H1 (cell line): ENCODE measurements around the gene HIBADH. TPM values are rescaled to one million over a fixed set of nuclear protein-coding genes. Genes with fewer than 3 reads are reported as not detected.

Source experiments
- CTCF ChIA-PET: fragments of 300-600 bp; sonication (Branson Sonifier 250); formaldehyde crosslinking; loops from one replicate; lab custom pipeline; 2021; ENCODE audit not compliant: partially characterized antibody; lab: Charles Lee
- POLR2A ChIA-PET: fragments of 300-600 bp; sonication (Branson Sonifier 250); formaldehyde crosslinking; loops from one replicate; lab custom pipeline; 2021; ENCODE audit warnings: inconsistent platforms; ENCODE audit not compliant: partially characterized antibody; lab: Charles Lee
- DNase-seq, 2 experiments: peaks; one replicate each; pipeline versions ENCODE4 v3.0.0 to v3.0.0-alpha.2; 2010 to 2022; ENCODE audit warnings: low spot score in 2 of 2, low read depth in 1 of 2, mixed read lengths in 1 of 2
- FAIRE-seq: peaks from 2 replicates; lab custom pipeline; 2011; peaks lifted over from hg19 to GRCh38; lab: Jason Lieb, UNC
- H2AFZ ChIP-seq: 2 replicates; pipeline ENCODE4 v1.8.1; 2012; ENCODE audit warnings: low read length, inconsistent platforms
- H2AK5ac ChIP-seq: 2 replicates; pipeline ENCODE4 v1.6.1; 2013; ENCODE audit warnings: low read depth, low read length
- H2BK120ac ChIP-seq: replicated peaks from 2 replicates; pipeline ENCODE3; 2013; ENCODE audit warnings: low read depth, low read length, inconsistent platforms
- H2BK12ac ChIP-seq: 2 replicates; pipeline ENCODE4 v1.6.1; 2013; ENCODE audit warnings: low read depth, low read length
- H2BK15ac ChIP-seq: 2 replicates; pipeline ENCODE4 v1.6.1; 2013; ENCODE audit warnings: low read length
- H2BK20ac ChIP-seq: 2 replicates; pipeline ENCODE4 v1.6.1; 2013; ENCODE audit warnings: low read length
- H2BK5ac ChIP-seq: 2 replicates; pipeline ENCODE4 v1.6.1; 2013; ENCODE audit warnings: low read depth, low read length
- H3K14ac ChIP-seq: 2 replicates; pipeline ENCODE4 v1.6.1; 2013; ENCODE audit warnings: inconsistent platforms; ENCODE audit not compliant: insufficient read length
- H3K18ac ChIP-seq: 2 replicates; pipeline ENCODE4 v1.6.1; 2013; ENCODE audit warnings: low read length; ENCODE audit errors: extremely low read depth
- H3K23ac ChIP-seq: 2 replicates; pipeline ENCODE4 v1.6.1; 2013; ENCODE audit warnings: inconsistent platforms; ENCODE audit not compliant: insufficient read length
- H3K23me2 ChIP-seq: 2 replicates; pipeline ENCODE4 v1.6.1; 2013; ENCODE audit warnings: low read depth, low read length
- H3K27ac ChIP-seq: 2 replicates; pipeline ENCODE4 v1.6.1; 2011; ENCODE audit warnings: low read depth, low read length, inconsistent platforms
- H3K27me3 ChIP-seq, 4 experiments: replicated peaks in 1 of 4; 1 replicate in 1 of 4; 2 replicates in 3 of 4; pipeline versions ENCODE4 v1.6.1 to v1.8.1; 2011 to 2013; ENCODE audit warnings: low read length in 3 of 4, mild to moderate bottlenecking in 3 of 4, inconsistent platforms in 2 of 4, mixed read lengths in 2 of 4, moderate library complexity in 1 of 4; ENCODE audit not compliant: control insufficient read depth in 3 of 4, insufficient read depth in 3 of 4; ENCODE audit errors: extremely low read depth in 1 of 4
- H3K36me3 ChIP-seq, 4 experiments: 2 replicates each; pipeline versions ENCODE4 v1.6.1 to v1.8.1; 2011 to 2013; ENCODE audit warnings: mild to moderate bottlenecking in 4 of 4, low read length in 3 of 4, moderate library complexity in 2 of 4, control low read depth in 1 of 4, inconsistent platforms in 1 of 4; ENCODE audit not compliant: insufficient read depth in 4 of 4, control insufficient read depth in 2 of 4
- H3K4ac ChIP-seq: replicated peaks from 2 replicates; pipeline ENCODE3; 2013; ENCODE audit warnings: low read length, low read depth, mixed read lengths, inconsistent platforms; ENCODE audit not compliant: insufficient read length
- H3K4me1 ChIP-seq, 4 experiments: replicated peaks in 1 of 4; 1 replicate in 1 of 4; 2 replicates in 3 of 4; pipeline versions ENCODE4 v1.6.1 to v1.8.1; 2011 to 2013; ENCODE audit warnings: low read length in 3 of 4, inconsistent platforms in 2 of 4, mixed read lengths in 1 of 4; ENCODE audit not compliant: insufficient read depth in 4 of 4, control insufficient read depth in 3 of 4
- H3K4me2 ChIP-seq, 2 experiments: 2 replicates each; pipeline versions ENCODE4 v1.6.1 to v1.8.1; 2011 to 2013; ENCODE audit warnings: low read depth in 2 of 2, low read length in 2 of 2, control low read depth in 1 of 2, inconsistent platforms in 1 of 2, mild to moderate bottlenecking in 1 of 2; ENCODE audit not compliant: insufficient read depth in 1 of 2
- H3K4me3 ChIP-seq, 4 experiments: fragments of 200-600, 300-600 bp in 1 of 4; sonication (generic), shearing (Covaris generic), sonication (Bioruptor Twin) in 1 of 4; 2 replicates each; pipeline versions ENCODE4 v1.5.1 to v1.8.1; 2011 to 2016; ENCODE audit warnings: low read length in 4 of 4, low read depth in 3 of 4, control low read depth in 2 of 4, inconsistent platforms in 2 of 4, mild to moderate bottlenecking in 2 of 4, mixed read lengths in 1 of 4, moderate library complexity in 1 of 4; ENCODE audit not compliant: insufficient read depth in 2 of 4; ENCODE audit errors: extremely low read depth in 1 of 4
- H3K56ac ChIP-seq: replicated peaks from 2 replicates; pipeline ENCODE3; 2013; ENCODE audit warnings: low read depth, mild to moderate bottlenecking, mixed read lengths, low read length, inconsistent platforms; ENCODE audit not compliant: insufficient read length
- H3K79me1 ChIP-seq: 2 replicates; pipeline ENCODE4 v1.6.1; 2013; ENCODE audit warnings: low read depth, low read length, control low read depth
- H3K79me2 ChIP-seq, 2 experiments: 2 replicates each; pipeline versions ENCODE4 v1.6.1 to v1.8.1; 2012 to 2013; ENCODE audit warnings: low read length in 2 of 2, mild to moderate bottlenecking in 2 of 2, inconsistent platforms in 1 of 2; ENCODE audit not compliant: insufficient read depth in 2 of 2, control insufficient read depth in 1 of 2
- H3K9ac ChIP-seq, 4 experiments: replicated peaks in 1 of 4; 1 replicate in 1 of 4; 2 replicates in 3 of 4; pipeline versions ENCODE4 v1.6.1 to v1.8.1; 2011 to 2013; ENCODE audit warnings: low read depth in 3 of 4, low read length in 3 of 4, control low read depth in 2 of 4, mild to moderate bottlenecking in 2 of 4, moderate library complexity in 2 of 4, inconsistent platforms in 1 of 4; ENCODE audit errors: extremely low read depth in 1 of 4
- H3K9me3 ChIP-seq, 2 experiments: 2 replicates each; pipeline versions ENCODE4 v1.6.1 to v1.8.1; 2012 to 2013; ENCODE audit warnings: mild to moderate bottlenecking in 2 of 2, moderate library complexity in 2 of 2, control low read depth in 1 of 2, inconsistent platforms in 1 of 2, low read depth in 1 of 2, low read length in 1 of 2, mixed read lengths in 1 of 2; ENCODE audit not compliant: insufficient read depth in 2 of 2
- H4K20me1 ChIP-seq, 2 experiments: replicated peaks in 1 of 2; 2 replicates each; pipeline versions ENCODE3 to v1.8.1; 2011 to 2013; ENCODE audit warnings: inconsistent platforms in 2 of 2, low read length in 2 of 2, mild to moderate bottlenecking in 1 of 2; ENCODE audit not compliant: insufficient read depth in 2 of 2, control insufficient read depth in 1 of 2
- H4K5ac ChIP-seq: 2 replicates; pipeline ENCODE4 v1.6.1; 2013; ENCODE audit warnings: low read length, low read depth, mixed read lengths, inconsistent platforms; ENCODE audit not compliant: insufficient read length
- H4K8ac ChIP-seq: 2 replicates; pipeline ENCODE4 v1.8.0; 2013; ENCODE audit warnings: mild to moderate bottlenecking, moderate library complexity, low read length, inconsistent platforms; ENCODE audit not compliant: insufficient read depth; ENCODE audit errors: extremely low read depth
- H4K91ac ChIP-seq: replicated peaks from 2 replicates; pipeline ENCODE3; 2013; ENCODE audit warnings: low read length, mixed read lengths, inconsistent platforms; ENCODE audit not compliant: insufficient read length
- CBX5 ChIP-seq: fragments of 300-800, 300-1000 bp; sonication (generic); IDR thresholded peaks from 2 replicates; pipeline ENCODE4 v1.7.1; 2016; ENCODE audit warnings: antibody characterized with exemption, low read length, low read depth
- CEBPB ChIP-seq: IDR thresholded peaks from 2 replicates; pipeline ENCODE4 v1.6.1; 2012; ENCODE audit warnings: low read depth, low read length
- NRF1 ChIP-seq: IDR thresholded peaks from 2 replicates; pipeline ENCODE4 v1.6.1; 2011; ENCODE audit warnings: mild to moderate bottlenecking, low read depth, low read length, improper control_type of control experiment
- SIN3A ChIP-seq, 2 experiments: IDR thresholded peaks in 1 of 2; conservative IDR thresholded peaks in 1 of 2; 2 replicates each; pipeline ENCODE4 v1.6.1; 2011 to 2012; ENCODE audit warnings: low read length in 2 of 2, improper control_type of control experiment in 1 of 2, low read depth in 1 of 2, mild to moderate bottlenecking in 1 of 2
- SUZ12 ChIP-seq: fragments of 200-600 bp; sonication (generic); IDR thresholded peaks from 2 replicates; pipeline ENCODE4 v1.6.1; 2012; ENCODE audit warnings: mild to moderate bottlenecking, inconsistent platforms, low read length, moderate library complexity, mixed read lengths
- TCF12 ChIP-seq: IDR thresholded peaks from 2 replicates; pipeline ENCODE4 v1.6.1; 2011; ENCODE audit warnings: low read depth, mild to moderate bottlenecking, low read length
- YY1 ChIP-seq: IDR thresholded peaks from 2 replicates; pipeline ENCODE4 v1.6.1; 2011; ENCODE audit warnings: low read depth, mild to moderate bottlenecking, low read length
- WGBS, 2 experiments: shearing (Covaris generic) in 1 of 2; methylation state at CpG; one replicate each; pipeline versions ENCODE4 v1.1.6 to v1.1.7; 2013 to 2015; ENCODE audit warnings: low lambda C conversion rate in 2 of 2, mixed read lengths in 2 of 2, inconsistent platforms in 1 of 2, low coverage in 1 of 2, missing lambda C conversion rate in 1 of 2; ENCODE audit not compliant: insufficient replicate concordance in 2 of 2, insufficient coverage in 1 of 2, insufficient read length in 1 of 2; ENCODE audit errors: extremely low coverage in 1 of 2, missing lambda C conversion rate in 1 of 2; 5-methylcytosine and 5-hydroxymethylcytosine counted together
- polyA plus RNA-seq, 7 experiments: library from polyadenylated mRNA; depleted of rRNA in 3 of 7; stranded (reverse) in 5 of 7; unstranded in 2 of 7; fragments of >200 nt in 5 of 7; fragments of 200-250 nt in 2 of 7; gene quantifications; 1 replicate in 5 of 7; 2 replicates in 1 of 7; 4 replicates in 1 of 7; pipeline versions ENCODE4 v1.2.1 to v1.2.3, GENCODE V29; 2011 to 2013; ENCODE audit warnings: missing spikeins in 2 of 7, mixed read lengths in 2 of 7
- total RNA-seq: library from RNA; stranded (reverse); fragmentation: NEBNext Ultra II Directional; extraction: Animal tissue kit (Norgen Biotek cat#: 25700); gene quantifications from 2 replicates; pipeline ENCODE4 v1.2.1, GENCODE V29; 2021

Gene HIBADH
- total and polyA plus RNA-seq, 2 of the 8 experiments (the other 6 are each of a cell fraction or from before 2014, with no cell fraction given) = 30.1 to 39.5 TPM

DNA sequence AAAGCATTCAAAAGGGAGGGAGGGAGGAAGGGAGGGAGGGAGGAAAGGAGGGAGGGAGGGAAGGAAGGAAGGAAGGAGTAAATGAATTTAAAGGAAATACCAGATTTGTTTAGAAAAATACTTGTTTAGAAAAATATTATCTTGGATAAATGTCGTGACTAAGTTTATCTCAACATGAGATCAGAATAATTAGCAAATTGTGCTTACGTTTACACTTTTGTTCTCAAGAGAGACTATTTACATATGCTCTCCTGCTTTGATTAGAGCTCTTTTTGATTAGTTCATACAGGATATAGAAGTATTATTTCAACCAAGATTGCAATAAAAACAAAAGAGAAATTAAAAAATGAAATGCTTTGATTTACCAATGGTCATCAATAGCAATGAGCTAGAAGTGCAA is 186.2 kb downstream of the HIBADH start:
- no peak overlapping the region for H3K18ac ChIP-seq
- WGBS, 2 experiments = 48% methylated on average over 2 of the region's 2 CpGs; no CpG with 5 or more reads in 1 of the 2 experiments
- DNase-seq = no peak

More for the DNA sequence above, 186.2 kb downstream of the HIBADH start:
- Histone ChIP-seq H3K23me2 (no peaks in the 10 kb centered on the region; the same call in 1 of the 2 replicates), H4K20me1 (no peaks in the 10 kb centered on the region), H2BK12ac (no peak overlapping the region), H2BK15ac (no peak overlapping the region), H2BK20ac (no peak overlapping the region), H2BK120ac (no peak overlapping the region), H3K79me1 (no peaks in the 10 kb centered on the region), H4K8ac (no peak overlapping the region), H3K14ac (no peak overlapping the region), H3K27ac (no peak overlapping the region), H3K4me1 (no peaks in the 10 kb centered on the region), H3K4me2 (no peak overlapping the region), H4K5ac (no peak overlapping the region), H3K56ac (no peak overlapping the region), H3K9ac (no peak overlapping the region), H3K36me3 (no peaks in the 10 kb centered on the region), H3K27me3 (no peaks in the 10 kb centered on the region), H3K23ac (no peak overlapping the region), H2BK5ac (no peak overlapping the region), H3K4me3 (no peak overlapping the region), H4K91ac (no peak overlapping the region), H3K79me2 (no peaks in the 10 kb centered on the region), H2AFZ (no peak overlapping the region), H2AK5ac (no peak overlapping the region), H3K4ac (no peak overlapping the region), H3K9me3 (no peaks in the 10 kb centered on the region)
- ChIA-PET CTCF (interaction anchor here (1.7 kb wide), 1 partner anchor 146 kb away, joined by 4 read pairs; no protein-coding TSS in a partner anchor), POLR2A (no interaction called here)
- TF ChIP-seq CEBPB = no peak
- TF ChIP-seq SIN3A (conservative IDR thresholded peaks at IDR 0.05 in 1 of 2, IDR thresholded peaks at IDR 0.05 in 1 of 2; ENCODE audit: low read depth in 1 of 2, low read length in 2 of 2) = no peak
- no peak for TF ChIP-seq YY1
- TF ChIP-seq CBX5 = no peak
- no peak for TF ChIP-seq TCF12
- TF ChIP-seq SUZ12 = no peak
- TF ChIP-seq NRF1 = no peak
- no peak for FAIRE-seq
